GM19438 (cell line): ENCODE measurements around the gene IFI35.

Experiments used
- ATAC-seq: cut with Tn5 transposase; IDR thresholded peaks from one replicate; pipeline ENCODE4 v1.9.1; 2021; ENCODE audit warnings: low read depth; ENCODE audit not compliant: unreplicated experiment

Gene IFI35

GRCh38 chr17:43020789-43021740, 14.5 kb downstream of the IFI35 start:
- ATAC-seq, result no peak

- ATAC-seq, result no peak
Measured at GRCh38 chr17:43021741-43022512, 15.3 kb downstream of the IFI35 start, which contains the start of gene VAT1. Gene VAT1, minus strand, starts transcription at chr17:43022385. Its CDS starts 63 bp downstream, at chr17:43022322.

GRCh38 chr17:43024407-43025289, 18.1 kb downstream of the IFI35 start, which contains the start of gene RND2:
Gene RND2, plus strand, starts transcription at chr17:43025231. Its CDS starts 117 bp downstream, at chr17:43025348.
- no peak for ATAC-seq

GRCh38 chr17:43025290-43025657, 18.7 kb downstream of the IFI35 start:
- no peak for ATAC-seq

GRCh38 chr17:43025766-43026537, 19.4 kb downstream of the IFI35 start:
- ATAC-seq, result no peak

GRCh38 chr17:43026595-43026994, 20.0 kb downstream of the IFI35 start:
- no peak for ATAC-seq

- no peak for ATAC-seq
Measured at GRCh38 chr17:43027091-43028032, 20.8 kb downstream of the IFI35 start.

GRCh38 chr17:43028221-43028861, 21.8 kb downstream of the IFI35 start:
- ATAC-seq, result no peak

GRCh38 chr17:43030137-43030767, 23.7 kb downstream of the IFI35 start:
- no peak for ATAC-seq

- no peak for ATAC-seq
Measured at GRCh38 chr17:43031666-43032065, 25.1 kb downstream of the IFI35 start.

GRCh38 chr17:43033948-43034881, 27.6 kb downstream of the IFI35 start:
- no peak for ATAC-seq

- no peak for ATAC-seq
Measured at GRCh38 chr17:43034894-43035293, 28.3 kb downstream of the IFI35 start.

GRCh38 chr17:43039646-43040045, 33.1 kb downstream of the IFI35 start:
- ATAC-seq, result no peak

GRCh38 chr17:43040655-43041054, 34.1 kb downstream of the IFI35 start:
- no peak for ATAC-seq

GRCh38 chr17:43042025-43042628, 35.5 kb downstream of the IFI35 start:
- no peak for ATAC-seq

GRCh38 chr17:43043307-43043706, 36.7 kb downstream of the IFI35 start:
- no peak for ATAC-seq
